ENCODE results near the gene CDC5L.

DNA sequence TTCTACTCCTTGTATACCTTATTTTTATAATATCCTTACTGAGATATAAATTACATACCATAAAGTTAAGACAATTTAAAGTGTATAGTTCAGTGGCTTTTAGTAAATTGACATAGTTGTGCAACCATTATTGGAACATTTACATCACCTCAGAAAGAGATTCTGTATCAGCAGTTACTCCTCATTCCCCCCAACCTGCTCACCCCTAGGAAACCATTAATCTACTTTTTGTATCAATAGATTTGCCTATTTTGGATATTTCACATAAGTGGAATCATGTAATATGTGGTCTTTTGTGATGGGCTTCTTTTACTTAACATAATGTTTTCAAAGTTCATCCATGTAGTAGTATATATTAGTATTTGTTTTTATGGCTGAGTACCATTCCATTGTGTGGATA, 51.3 kb downstream of the CDC5L start:
- TF ChIP-seq EZH2 (IDR thresholded peaks at IDR 0.05; ENCODE audit: insufficient read depth, poor library complexity, severe bottlenecking), result no peak
- no peak for TF ChIP-seq EZH2phosphoT487 (IDR thresholded peaks at IDR 0.05; ENCODE audit: insufficient read depth, low read depth)

All from GM23248 (cell line).